Esophagus squamous epithelium (tissue), 4 donors: ENCODE results near the gene ZFHX3.

Experiments
- CTCF ChIP-seq, 6 experiments: fragments of 450-650 bp in 4 of 6; fragments of 200-600 bp in 2 of 6; sonication (generic) in 2 of 6; IDR thresholded peaks; one replicate each; pipeline ENCODE4 v1.5.1; 2016 to 2019; ENCODE audit warnings: antibody characterized with exemption in 6 of 6, mild to moderate bottlenecking in 4 of 6, moderate library complexity in 4 of 6
- POLR2A ChIP-seq, 4 donors: fragments of 450-650 bp; IDR thresholded peaks; one replicate each; pipeline ENCODE4 v1.6.1; 2017; ENCODE audit warnings: antibody characterized with exemption in 4 of 4, mild to moderate bottlenecking in 4 of 4, moderate library complexity in 3 of 4

GRCh38 chr16:72890587-72890986, 157.3 kb downstream of the ZFHX3 start:
- no peak for TF ChIP-seq CTCF (IDR thresholded peaks at IDR 0.05)
- TF ChIP-seq POLR2A (IDR thresholded peaks at IDR 0.05): no peak
